ENCODE results near the gene KCTD5. TPM values are rescaled to one million over a fixed set of nuclear protein-coding genes. Genes with fewer than 3 reads are reported as not detected.
"Not testable (repeated sequence)": the region's sequence is repeated elsewhere in the genome, so short reads cannot be mapped to it uniquely, and the experiment has no call there.

The KCTD5 gene, protein sequence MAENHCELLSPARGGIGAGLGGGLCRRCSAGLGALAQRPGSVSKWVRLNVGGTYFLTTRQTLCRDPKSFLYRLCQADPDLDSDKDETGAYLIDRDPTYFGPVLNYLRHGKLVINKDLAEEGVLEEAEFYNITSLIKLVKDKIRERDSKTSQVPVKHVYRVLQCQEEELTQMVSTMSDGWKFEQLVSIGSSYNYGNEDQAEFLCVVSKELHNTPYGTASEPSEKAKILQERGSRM
- total RNA-seq = 10 to 100 TPM; 15.1 to 31.1 (median 19.5) TPM

DNA sequence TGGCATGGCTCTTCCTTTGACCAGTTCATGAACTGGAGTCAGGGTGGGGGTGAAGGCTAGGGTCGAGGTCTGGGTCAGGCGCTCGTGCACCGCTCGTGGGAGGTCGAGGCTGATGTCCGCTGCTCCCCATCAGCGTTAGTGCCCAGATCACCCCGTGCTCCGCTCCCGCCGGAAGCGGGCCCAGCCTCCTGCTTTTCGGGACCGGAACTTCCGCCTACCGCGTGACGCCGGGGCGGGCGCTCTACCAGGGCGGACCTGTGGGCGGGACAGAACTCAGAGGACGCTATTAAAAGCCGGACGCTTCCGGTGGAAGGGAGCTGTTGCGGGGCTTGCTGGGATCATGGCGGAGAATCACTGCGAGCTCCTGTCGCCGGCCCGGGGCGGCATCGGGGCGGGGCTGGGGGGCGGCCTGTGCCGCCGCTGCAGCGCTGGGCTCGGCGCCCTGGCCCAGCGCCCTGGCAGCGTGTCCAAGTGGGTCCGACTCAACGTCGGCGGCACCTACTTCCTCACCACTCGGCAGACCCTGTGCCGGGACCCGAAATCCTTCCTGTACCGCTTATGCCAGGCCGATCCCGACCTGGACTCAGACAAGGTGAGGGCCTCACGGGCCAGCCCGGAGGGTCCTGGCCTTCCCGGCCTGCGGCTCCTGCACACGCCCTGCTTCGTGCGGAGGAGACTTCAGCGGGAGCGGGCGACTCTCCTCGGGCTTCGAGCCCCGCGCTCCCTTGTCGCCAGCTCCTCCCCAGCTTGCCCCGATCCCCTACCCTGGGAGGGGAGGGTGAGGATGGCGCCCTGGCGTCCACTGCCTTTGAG is at the start of gene KCTD5:
TSS of gene KCTD5 (plus strand) at position 315 of the 813 bp plus-strand sequence. CDS start at position 341, 26 bp downstream.
- TF ChIP-seq POLR2A (IDR thresholded peaks at IDR 0.05) = peak; percentile 73 to 79
- TF ChIP-seq POLR2AphosphoS5 (IDR thresholded peaks at IDR 0.05) = peak; percentile 90
- no peak for TF ChIP-seq EP300 (IDR thresholded peaks at IDR 0.05)
- TF ChIP-seq CTCF (IDR thresholded peaks at IDR 0.05) = peak in 1 of 4 experiments; percentile 19
- no peaks in the 10 kb centered on the region for H3K36me3 ChIP-seq
- H3K4me1 ChIP-seq = peaks cover 0 to 35% (median 7%) of the 10 kb centered on the region in 3 donors
- ATAC-seq = peak; percentile 97
- peak within 1 kb of the TSS; percentile 89 to 94 for H3K4me3 ChIP-seq
- peak within 1 kb of the TSS; percentile 47 to 94 (median 86) for H3K27ac ChIP-seq
- no peaks in the 10 kb centered on the region for H3K27me3 ChIP-seq
- no peaks in the 10 kb centered on the region for H3K9me3 ChIP-seq
- WGBS, 2 donors (ENCODE audit: low coverage in 1 of 2) = 0% methylated on average over 4 of the region's 73 CpGs; no CpG with 5 or more reads in 1 of the 2 donors

GRCh38 chr16:2639071-2639721 is 43.1 kb upstream of the KCTD5 start:
- peak in 1 of 4 experiments; percentile 16 for TF ChIP-seq CTCF (IDR thresholded peaks at IDR 0.05)
- H3K27ac ChIP-seq, H3K9me3 ChIP-seq, H3K27me3 ChIP-seq, H3K36me3 ChIP-seq, H3K4me1 ChIP-seq, H3K4me3 ChIP-seq: not testable (repeated sequence)
- WGBS, 2 donors (ENCODE audit: low coverage in 1 of 2) = no CpG with 5 or more reads among the region's 12 CpGs
- peak; percentile 44 for ATAC-seq

- H3K27me3 ChIP-seq, H3K27ac ChIP-seq, H3K36me3 ChIP-seq, H3K4me3 ChIP-seq, H3K4me1 ChIP-seq, H3K9me3 ChIP-seq: not testable (repeated sequence)
- WGBS, 2 donors (ENCODE audit: low coverage in 1 of 2) = no CpG with 5 or more reads among the region's 9 CpGs
- peak; percentile 40 for ATAC-seq
Observed at GRCh38 chr16:2639722-2640072, 42.6 kb upstream of the KCTD5 start.

DNA sequence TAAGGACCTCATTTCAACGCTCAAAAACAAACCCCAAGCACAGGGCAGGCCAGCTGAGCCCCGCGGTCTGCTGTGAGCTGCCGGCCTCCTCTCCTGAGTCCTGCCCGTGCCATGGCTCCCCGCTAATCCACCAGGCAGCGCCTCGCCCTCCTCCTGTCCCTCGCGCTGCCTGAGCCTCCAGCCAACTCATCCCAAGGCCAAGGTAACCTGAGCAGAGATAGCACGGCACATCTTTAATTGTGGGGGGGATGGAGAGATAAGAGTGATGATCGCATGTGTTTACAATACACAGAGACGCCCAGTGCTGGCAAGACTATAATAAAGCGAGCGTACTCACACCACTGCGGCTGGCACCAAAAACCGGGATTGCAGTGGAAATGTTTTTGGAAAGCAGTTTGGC is 39.8 kb upstream of the KCTD5 start:
- not testable (repeated sequence) for H3K36me3 ChIP-seq, H3K9me3 ChIP-seq, ATAC-seq, H3K4me3 ChIP-seq, H3K4me1 ChIP-seq, H3K27me3 ChIP-seq, H3K27ac ChIP-seq
- no CpG with 5 or more reads among the region's 17 CpGs for WGBS, 2 donors (ENCODE audit: low coverage in 1 of 2)

- ATAC-seq = peak; percentile 57
- WGBS, 2 donors (ENCODE audit: low coverage in 1 of 2) = no CpG with 5 or more reads among the region's 12 CpGs
Observed at GRCh38 chr16:2644754-2645453, 37.4 kb upstream of the KCTD5 start.

DNA sequence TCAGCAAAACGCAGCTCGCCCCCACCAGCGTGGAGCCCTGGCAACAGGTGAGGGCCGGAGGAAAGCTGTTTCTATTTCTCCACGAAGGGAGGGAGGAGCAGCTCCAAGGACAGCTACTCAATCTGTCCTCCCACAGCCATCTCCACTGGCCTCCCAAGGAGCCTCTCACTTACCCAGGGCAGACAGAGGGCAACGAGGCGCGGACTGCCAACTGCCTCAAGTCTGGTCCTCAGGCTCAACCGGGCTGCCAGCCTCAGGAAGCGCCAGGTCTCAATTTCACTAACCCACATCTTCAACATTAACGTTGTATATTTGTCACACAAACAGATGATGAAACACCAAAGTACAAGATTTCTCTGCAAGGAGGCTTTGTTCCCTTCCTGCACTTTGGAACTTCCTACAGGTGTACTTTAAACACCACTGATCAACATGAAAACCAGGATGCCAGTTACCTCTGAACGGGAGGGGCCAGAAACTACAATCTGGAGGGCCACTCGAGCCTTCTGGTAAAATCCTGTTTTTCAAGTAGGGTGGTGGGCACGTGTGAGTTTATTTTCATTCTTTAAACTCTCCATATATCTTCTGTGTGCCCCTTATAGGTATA is 31.0 kb upstream of the KCTD5 start:
- H3K9me3 ChIP-seq, H3K27me3 ChIP-seq, H3K36me3 ChIP-seq, H3K4me3 ChIP-seq, ATAC-seq, H3K27ac ChIP-seq, H3K4me1 ChIP-seq: not testable (repeated sequence)
- WGBS, 2 donors (ENCODE audit: low coverage in 1 of 2) = no CpG with 5 or more reads among the region's 14 CpGs

More at GRCh38 chr16:2644754-2645453, 37.4 kb upstream of the KCTD5 start:
- H3K27me3 ChIP-seq, H3K36me3 ChIP-seq, H3K9me3 ChIP-seq, H3K27ac ChIP-seq, H3K4me1 ChIP-seq, H3K4me3 ChIP-seq: not testable (repeated sequence)

DNA sequence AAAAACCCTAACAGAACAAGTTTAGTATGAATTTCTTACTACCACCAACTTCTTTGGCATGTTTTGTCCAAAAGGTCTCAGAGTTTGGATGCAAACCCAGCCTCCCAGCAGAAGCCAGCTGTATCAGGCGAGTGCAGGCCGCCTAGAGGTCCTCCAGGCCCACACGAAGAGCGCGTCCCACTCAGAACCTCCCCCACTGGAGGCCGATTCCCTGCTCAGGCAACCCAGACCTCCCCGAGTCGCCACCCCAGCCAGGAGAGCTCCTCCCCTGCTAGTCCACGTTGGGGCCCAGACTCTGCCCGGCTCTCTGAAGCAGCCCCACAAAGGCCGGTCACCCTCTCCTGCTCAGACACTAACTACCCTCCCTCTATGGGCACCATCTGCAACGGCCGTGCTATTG is 28.4 kb upstream of the KCTD5 start:
- no CpG with 5 or more reads among the region's 13 CpGs for WGBS, 2 donors (ENCODE audit: low coverage in 1 of 2)
- H3K36me3 ChIP-seq, H3K27me3 ChIP-seq, H3K27ac ChIP-seq, H3K4me1 ChIP-seq, H3K4me3 ChIP-seq, ATAC-seq, H3K9me3 ChIP-seq: not testable (repeated sequence)

DNA sequence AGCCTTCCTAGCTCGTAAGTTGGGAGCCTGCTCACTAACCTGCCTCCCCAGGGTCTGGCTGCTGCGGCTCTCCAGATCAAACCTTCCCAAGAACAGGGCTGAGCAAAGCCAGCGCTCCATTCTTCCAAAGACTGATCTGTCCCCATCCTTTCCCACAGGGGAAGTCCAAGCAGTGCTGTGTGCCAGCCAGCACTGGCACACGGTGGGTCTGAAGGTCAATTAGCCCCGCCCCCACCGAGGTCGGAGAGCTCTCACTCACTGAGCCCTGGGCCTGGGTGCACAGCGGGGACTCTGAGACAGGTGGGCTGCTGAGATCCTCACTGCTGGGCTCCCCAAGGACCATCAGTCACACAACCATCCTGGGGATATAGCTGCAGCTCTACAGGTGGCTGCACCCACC is 27.4 kb upstream of the KCTD5 start:
- not testable (repeated sequence) for H3K27me3 ChIP-seq, H3K4me3 ChIP-seq, ATAC-seq, H3K4me1 ChIP-seq, H3K36me3 ChIP-seq, H3K9me3 ChIP-seq, H3K27ac ChIP-seq
- no CpG with 5 or more reads among the region's 8 CpGs for WGBS, 2 donors (ENCODE audit: low coverage in 1 of 2)

Measured in gastroesophageal sphincter (tissue), 4 donors.